H1 (cell line): ENCODE data around the gene CNTROB. TPM values are rescaled to one million over a fixed set of nuclear protein-coding genes. Genes with fewer than 3 reads are reported as not detected.

Experiments
- CTCF ChIA-PET: fragments of 300-600 bp; sonication (Branson Sonifier 250); formaldehyde crosslinking; loops from one replicate; lab custom pipeline; 2021; ENCODE audit not compliant: partially characterized antibody; lab: Charles Lee
- POLR2A ChIA-PET: fragments of 300-600 bp; sonication (Branson Sonifier 250); formaldehyde crosslinking; loops from one replicate; lab custom pipeline; 2021; ENCODE audit warnings: inconsistent platforms; ENCODE audit not compliant: partially characterized antibody; lab: Charles Lee
- DNase-seq, 2 experiments: peaks; one replicate each; pipeline versions ENCODE4 v3.0.0 to v3.0.0-alpha.2; 2010 to 2022; ENCODE audit warnings: low spot score in 2 of 2, low read depth in 1 of 2, mixed read lengths in 1 of 2
- FAIRE-seq: peaks from 2 replicates; lab custom pipeline; 2011; peaks lifted over from hg19 to GRCh38; lab: Jason Lieb, UNC
- H2AFZ ChIP-seq: 2 replicates; pipeline ENCODE4 v1.8.1; 2012; ENCODE audit warnings: low read length, inconsistent platforms
- H2AK5ac ChIP-seq: 2 replicates; pipeline ENCODE4 v1.6.1; 2013; ENCODE audit warnings: low read depth, low read length
- H2BK120ac ChIP-seq: replicated peaks from 2 replicates; pipeline ENCODE3; 2013; ENCODE audit warnings: low read depth, low read length, inconsistent platforms
- H2BK12ac ChIP-seq: 2 replicates; pipeline ENCODE4 v1.6.1; 2013; ENCODE audit warnings: low read depth, low read length
- H2BK15ac ChIP-seq: 2 replicates; pipeline ENCODE4 v1.6.1; 2013; ENCODE audit warnings: low read length
- H2BK20ac ChIP-seq: 2 replicates; pipeline ENCODE4 v1.6.1; 2013; ENCODE audit warnings: low read length
- H2BK5ac ChIP-seq: 2 replicates; pipeline ENCODE4 v1.6.1; 2013; ENCODE audit warnings: low read depth, low read length
- H3K14ac ChIP-seq: 2 replicates; pipeline ENCODE4 v1.6.1; 2013; ENCODE audit warnings: inconsistent platforms; ENCODE audit not compliant: insufficient read length
- H3K18ac ChIP-seq: 2 replicates; pipeline ENCODE4 v1.6.1; 2013; ENCODE audit warnings: low read length; ENCODE audit errors: extremely low read depth
- H3K23ac ChIP-seq: 2 replicates; pipeline ENCODE4 v1.6.1; 2013; ENCODE audit warnings: inconsistent platforms; ENCODE audit not compliant: insufficient read length
- H3K23me2 ChIP-seq: 2 replicates; pipeline ENCODE4 v1.6.1; 2013; ENCODE audit warnings: low read depth, low read length
- H3K27ac ChIP-seq: 2 replicates; pipeline ENCODE4 v1.6.1; 2011; ENCODE audit warnings: low read depth, low read length, inconsistent platforms
- H3K27me3 ChIP-seq, 4 experiments: replicated peaks in 1 of 4; 1 replicate in 1 of 4; 2 replicates in 3 of 4; pipeline versions ENCODE4 v1.6.1 to v1.8.1; 2011 to 2013; ENCODE audit warnings: low read length in 3 of 4, mild to moderate bottlenecking in 3 of 4, inconsistent platforms in 2 of 4, mixed read lengths in 2 of 4, moderate library complexity in 1 of 4; ENCODE audit not compliant: control insufficient read depth in 3 of 4, insufficient read depth in 3 of 4; ENCODE audit errors: extremely low read depth in 1 of 4
- H3K36me3 ChIP-seq, 4 experiments: 2 replicates each; pipeline versions ENCODE4 v1.6.1 to v1.8.1; 2011 to 2013; ENCODE audit warnings: mild to moderate bottlenecking in 4 of 4, low read length in 3 of 4, moderate library complexity in 2 of 4, control low read depth in 1 of 4, inconsistent platforms in 1 of 4; ENCODE audit not compliant: insufficient read depth in 4 of 4, control insufficient read depth in 2 of 4
- H3K4ac ChIP-seq: replicated peaks from 2 replicates; pipeline ENCODE3; 2013; ENCODE audit warnings: low read length, low read depth, mixed read lengths, inconsistent platforms; ENCODE audit not compliant: insufficient read length
- H3K4me1 ChIP-seq, 4 experiments: replicated peaks in 1 of 4; 1 replicate in 1 of 4; 2 replicates in 3 of 4; pipeline versions ENCODE4 v1.6.1 to v1.8.1; 2011 to 2013; ENCODE audit warnings: low read length in 3 of 4, inconsistent platforms in 2 of 4, mixed read lengths in 1 of 4; ENCODE audit not compliant: insufficient read depth in 4 of 4, control insufficient read depth in 3 of 4
- H3K4me2 ChIP-seq, 2 experiments: 2 replicates each; pipeline versions ENCODE4 v1.6.1 to v1.8.1; 2011 to 2013; ENCODE audit warnings: low read depth in 2 of 2, low read length in 2 of 2, control low read depth in 1 of 2, inconsistent platforms in 1 of 2, mild to moderate bottlenecking in 1 of 2; ENCODE audit not compliant: insufficient read depth in 1 of 2
- H3K4me3 ChIP-seq, 4 experiments: fragments of 200-600, 300-600 bp in 1 of 4; sonication (generic), shearing (Covaris generic), sonication (Bioruptor Twin) in 1 of 4; 2 replicates each; pipeline versions ENCODE4 v1.5.1 to v1.8.1; 2011 to 2016; ENCODE audit warnings: low read length in 4 of 4, low read depth in 3 of 4, control low read depth in 2 of 4, inconsistent platforms in 2 of 4, mild to moderate bottlenecking in 2 of 4, mixed read lengths in 1 of 4, moderate library complexity in 1 of 4; ENCODE audit not compliant: insufficient read depth in 2 of 4; ENCODE audit errors: extremely low read depth in 1 of 4
- H3K56ac ChIP-seq: replicated peaks from 2 replicates; pipeline ENCODE3; 2013; ENCODE audit warnings: low read depth, mild to moderate bottlenecking, mixed read lengths, low read length, inconsistent platforms; ENCODE audit not compliant: insufficient read length
- H3K79me1 ChIP-seq: 2 replicates; pipeline ENCODE4 v1.6.1; 2013; ENCODE audit warnings: low read depth, low read length, control low read depth
- H3K79me2 ChIP-seq, 2 experiments: 2 replicates each; pipeline versions ENCODE4 v1.6.1 to v1.8.1; 2012 to 2013; ENCODE audit warnings: low read length in 2 of 2, mild to moderate bottlenecking in 2 of 2, inconsistent platforms in 1 of 2; ENCODE audit not compliant: insufficient read depth in 2 of 2, control insufficient read depth in 1 of 2
- H3K9ac ChIP-seq, 4 experiments: replicated peaks in 1 of 4; 1 replicate in 1 of 4; 2 replicates in 3 of 4; pipeline versions ENCODE4 v1.6.1 to v1.8.1; 2011 to 2013; ENCODE audit warnings: low read depth in 3 of 4, low read length in 3 of 4, control low read depth in 2 of 4, mild to moderate bottlenecking in 2 of 4, moderate library complexity in 2 of 4, inconsistent platforms in 1 of 4; ENCODE audit errors: extremely low read depth in 1 of 4
- H3K9me3 ChIP-seq, 2 experiments: 2 replicates each; pipeline versions ENCODE4 v1.6.1 to v1.8.1; 2012 to 2013; ENCODE audit warnings: mild to moderate bottlenecking in 2 of 2, moderate library complexity in 2 of 2, control low read depth in 1 of 2, inconsistent platforms in 1 of 2, low read depth in 1 of 2, low read length in 1 of 2, mixed read lengths in 1 of 2; ENCODE audit not compliant: insufficient read depth in 2 of 2
- H4K20me1 ChIP-seq, 2 experiments: replicated peaks in 1 of 2; 2 replicates each; pipeline versions ENCODE3 to v1.8.1; 2011 to 2013; ENCODE audit warnings: inconsistent platforms in 2 of 2, low read length in 2 of 2, mild to moderate bottlenecking in 1 of 2; ENCODE audit not compliant: insufficient read depth in 2 of 2, control insufficient read depth in 1 of 2
- H4K5ac ChIP-seq: 2 replicates; pipeline ENCODE4 v1.6.1; 2013; ENCODE audit warnings: low read length, low read depth, mixed read lengths, inconsistent platforms; ENCODE audit not compliant: insufficient read length
- H4K8ac ChIP-seq: 2 replicates; pipeline ENCODE4 v1.8.0; 2013; ENCODE audit warnings: mild to moderate bottlenecking, moderate library complexity, low read length, inconsistent platforms; ENCODE audit not compliant: insufficient read depth; ENCODE audit errors: extremely low read depth
- H4K91ac ChIP-seq: replicated peaks from 2 replicates; pipeline ENCODE3; 2013; ENCODE audit warnings: low read length, mixed read lengths, inconsistent platforms; ENCODE audit not compliant: insufficient read length
- CHD1 ChIP-seq: IDR thresholded peaks from 2 replicates; pipeline ENCODE4 v1.6.1; 2012; ENCODE audit warnings: low read depth, low read length, improper control_type of control experiment
- CREB1 ChIP-seq: IDR thresholded peaks from 2 replicates; pipeline ENCODE4 v1.6.1; 2012; ENCODE audit warnings: inconsistent platforms
- FOSL1 ChIP-seq: IDR thresholded peaks from 2 replicates; pipeline ENCODE4 v1.6.1; 2011; ENCODE audit warnings: mild to moderate bottlenecking, low read depth, low read length, moderate library complexity; ENCODE audit not compliant: insufficient read depth
- WGBS, 2 experiments: shearing (Covaris generic) in 1 of 2; methylation state at CpG; one replicate each; pipeline versions ENCODE4 v1.1.6 to v1.1.7; 2013 to 2015; ENCODE audit warnings: low lambda C conversion rate in 2 of 2, mixed read lengths in 2 of 2, inconsistent platforms in 1 of 2, low coverage in 1 of 2, missing lambda C conversion rate in 1 of 2; ENCODE audit not compliant: insufficient replicate concordance in 2 of 2, insufficient coverage in 1 of 2, insufficient read length in 1 of 2; ENCODE audit errors: extremely low coverage in 1 of 2, missing lambda C conversion rate in 1 of 2; 5-methylcytosine and 5-hydroxymethylcytosine counted together
- polyA plus RNA-seq, 7 experiments: library from polyadenylated mRNA; depleted of rRNA in 3 of 7; stranded (reverse) in 5 of 7; unstranded in 2 of 7; fragments of >200 nt in 5 of 7; fragments of 200-250 nt in 2 of 7; gene quantifications; 1 replicate in 5 of 7; 2 replicates in 1 of 7; 4 replicates in 1 of 7; pipeline versions ENCODE4 v1.2.1 to v1.2.3, GENCODE V29; 2011 to 2013; ENCODE audit warnings: missing spikeins in 2 of 7, mixed read lengths in 2 of 7
- total RNA-seq: library from RNA; stranded (reverse); fragmentation: NEBNext Ultra II Directional; extraction: Animal tissue kit (Norgen Biotek cat#: 25700); gene quantifications from 2 replicates; pipeline ENCODE4 v1.2.1, GENCODE V29; 2021

CNTROB gene
- total and polyA plus RNA-seq, 2 of the 8 experiments (the other 6 are each of a cell fraction or from before 2014, with no cell fraction given): 20.5 to 31.9 TPM

GRCh38 chr17:7945651-7946050, 13.6 kb downstream of the CNTROB start:
- H2BK15ac ChIP-seq: no peak overlapping the region
- H3K4me1 ChIP-seq: no peaks in the 10 kb centered on the region
- H2BK12ac ChIP-seq: no peak overlapping the region
- no peak overlapping the region for H3K9ac ChIP-seq
- H2BK5ac ChIP-seq: no peak overlapping the region
- H3K27ac ChIP-seq: no peak overlapping the region
- no peak overlapping the region for H2AFZ ChIP-seq
- TF ChIP-seq FOSL1: no peak
- no peak for TF ChIP-seq CREB1
- no peak for TF ChIP-seq CHD1
- TF ChIP-seq, all 59 proteins: peak for 0
- peaks cover 8 to 43% (median 35%) of the 10 kb centered on the region in 4 experiments for H3K36me3 ChIP-seq
- H4K5ac ChIP-seq: no peak overlapping the region
- H3K27me3 ChIP-seq: no peaks in the 10 kb centered on the region
- 84% methylated on average over 6 of the region's 7 CpGs; no CpG with 5 or more reads in 1 of the 2 experiments for WGBS, 2 experiments
- CTCF ChIA-PET: interaction anchor here (1.2 to 1.5 kb wide), 3 partner anchors 13 to 202 kb away, joined by 4 to 8 read pairs (median 5); partner anchors contain the start of gene CNTROB
- no peak overlapping the region for H3K14ac ChIP-seq
- DNase-seq: no peak
- H3K18ac ChIP-seq: no peak overlapping the region
- H2BK20ac ChIP-seq: no peak overlapping the region
- no peak overlapping the region for H4K8ac ChIP-seq
- no peak overlapping the region for H3K4ac ChIP-seq
- no peak overlapping the region for H2AK5ac ChIP-seq
- H3K9me3 ChIP-seq: no peaks in the 10 kb centered on the region
- POLR2A ChIA-PET: interaction anchor here (2.7 kb wide), 1 partner anchor 13 kb away, joined by 11 read pairs; the partner anchor contains the start of genes CNTROB and TRAPPC1
- no peaks in the 10 kb centered on the region for H3K23me2 ChIP-seq
- no peaks in the 10 kb centered on the region for H3K79me1 ChIP-seq
- no peak overlapping the region for H3K4me2 ChIP-seq
- FAIRE-seq: no peak
- H4K20me1 ChIP-seq: peaks cover 2 to 4% of the 10 kb centered on the region in 2 experiments
- H3K56ac ChIP-seq: no peak overlapping the region
- no peak overlapping the region for H2BK120ac ChIP-seq
- no peak overlapping the region for H3K4me3 ChIP-seq
- H3K79me2 ChIP-seq: no peaks in the 10 kb centered on the region
- H4K91ac ChIP-seq: no peak overlapping the region
- no peak overlapping the region for H3K23ac ChIP-seq
